DOHH2 (cell line): ENCODE results near the gene NDRG2.

Source experiments
- H3F3A ChIP-seq: fragments of 200-600 bp; sonication (generic), shearing (Covaris generic); 2 replicates; pipeline ENCODE4 v1.6.0; 2016; ENCODE audit warnings: antibody characterized with exemption, mild to moderate bottlenecking; ENCODE audit not compliant: control insufficient read depth, insufficient read depth
- H3K27ac ChIP-seq: fragments of 200-600 bp; sonication (generic); 2 replicates; pipeline ENCODE4 v1.5.1; 2014; ENCODE audit warnings: low read depth, mild to moderate bottlenecking, low read length, moderate library complexity
- H3K27me3 ChIP-seq: fragments of 200-600 bp; sonication (generic); 2 replicates; pipeline ENCODE4 v1.6.1; 2014; ENCODE audit warnings: mild to moderate bottlenecking, low read length, mixed read lengths; ENCODE audit not compliant: control insufficient read depth
- H3K36me3 ChIP-seq: fragments of 200-600 bp; sonication (generic); 2 replicates; pipeline ENCODE4 v1.6.1; 2014; ENCODE audit warnings: mild to moderate bottlenecking, low read length, moderate library complexity, mixed read lengths; ENCODE audit not compliant: control insufficient read depth
- H3K4me1 ChIP-seq: fragments of 200-600 bp; sonication (generic); 2 replicates; pipeline ENCODE4 v1.6.1; 2014; ENCODE audit warnings: mild to moderate bottlenecking, low read length, mixed read lengths; ENCODE audit not compliant: control insufficient read depth
- H3K4me2 ChIP-seq: fragments of 200-600 bp; sonication (generic); 2 replicates; pipeline ENCODE4 v1.6.0; 2014; ENCODE audit warnings: mild to moderate bottlenecking, low read length, moderate library complexity
- H3K4me3 ChIP-seq: fragments of 200-600 bp; sonication (generic); 2 replicates; pipeline ENCODE4 v1.5.1; 2014; ENCODE audit warnings: mild to moderate bottlenecking, low read length, mixed read lengths
- H3K79me2 ChIP-seq: fragments of 200-600 bp; sonication (generic); 2 replicates; pipeline ENCODE4 v1.6.1; 2014; ENCODE audit warnings: mild to moderate bottlenecking, low read length, mixed read lengths; ENCODE audit not compliant: control insufficient read depth
- H3K9me2 ChIP-seq: fragments of 200-600 bp; sonication (generic); replicated peaks from 2 replicates; pipeline ENCODE4 v1.6.1; 2014; ENCODE audit warnings: mild to moderate bottlenecking, low read length, mixed read lengths; ENCODE audit not compliant: control insufficient read depth
- H3K9me3 ChIP-seq: fragments of 200-600 bp; sonication (generic); 2 replicates; pipeline ENCODE4 v1.6.1; 2014; ENCODE audit warnings: antibody characterized with exemption, low read length, mixed read lengths; ENCODE audit not compliant: control insufficient read depth, insufficient read depth
- H4K20me1 ChIP-seq: fragments of 200-600 bp; sonication (generic); 2 replicates; pipeline ENCODE4 v1.6.0; 2014; ENCODE audit warnings: low read depth, mild to moderate bottlenecking, antibody characterized with exemption, low read length, moderate library complexity; ENCODE audit not compliant: control insufficient read depth, insufficient read depth
- CTCF ChIP-seq: fragments of 200-600 bp; sonication (generic); IDR thresholded peaks from one replicate; pipeline ENCODE4 v1.5.1; 2014; ENCODE audit warnings: antibody characterized with exemption, mild to moderate bottlenecking, low read depth, low read length; ENCODE audit not compliant: poor library complexity, severe bottlenecking
- EZH2phosphoT487 ChIP-seq: fragments of 200-600 bp; sonication (generic); IDR thresholded peaks from 2 replicates; pipeline ENCODE4 v1.6.1; 2017; ENCODE audit warnings: borderline replicate concordance, mild to moderate bottlenecking, antibody characterized with exemption, low read length, moderate library complexity, mixed read lengths

Gene NDRG2

DNA sequence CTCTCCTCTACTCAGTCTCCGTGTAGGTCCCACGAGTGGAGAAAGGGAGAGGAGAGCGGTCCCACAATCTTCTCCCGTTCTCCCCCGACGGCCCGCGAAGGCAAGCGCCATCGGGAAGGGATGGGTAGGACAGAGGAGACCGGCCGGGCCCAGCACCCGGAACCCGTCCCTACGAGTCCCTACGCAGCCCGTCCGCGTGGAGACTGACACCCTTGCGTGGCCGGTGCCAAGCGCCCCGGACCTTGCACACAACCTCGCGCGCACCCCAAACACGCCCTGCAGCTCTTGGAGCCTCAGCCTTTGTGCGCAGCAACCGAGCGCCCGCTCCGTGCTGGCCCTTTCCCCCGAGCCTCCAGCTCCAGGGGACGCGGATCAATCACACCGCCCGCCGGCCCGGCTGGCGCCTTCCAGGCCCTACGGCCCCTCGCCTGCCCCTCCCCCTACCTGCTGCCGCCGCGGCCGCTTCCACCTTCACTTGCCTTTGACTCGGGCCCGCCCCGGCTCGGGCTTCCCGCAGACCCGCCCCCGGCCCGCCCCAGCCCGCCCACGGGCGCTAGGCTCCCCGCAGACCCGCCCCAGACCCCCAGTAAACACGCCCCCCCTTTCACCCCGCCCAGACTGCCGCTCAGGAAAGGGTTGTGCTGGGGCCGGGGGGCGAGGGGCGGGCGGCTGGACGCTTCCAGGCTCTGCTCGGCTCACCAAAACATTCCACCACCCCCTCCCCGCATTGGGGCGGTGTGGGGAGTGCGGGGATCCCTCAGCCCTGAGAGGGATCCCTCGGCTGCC is at the start of gene NDRG2:
Gene NDRG2, minus strand, starts transcription at position 477 of the 786 bp plus-strand sequence. CDS start 1,746 bp downstream, outside the sequence.
- Histone ChIP-seq H3F3A (no peaks in the 10 kb centered on the region), H4K20me1 (no peaks in the 10 kb centered on the region), H3K4me2 (peak within 1 kb of the TSS; percentile 24; the same call in 1 of the 2 replicates), H3K4me3 (no peak within 1 kb of the TSS), H3K27me3 (peaks cover 45% of the 10 kb centered on the region), H3K27ac (no peak within 1 kb of the TSS), H3K4me1 (no peaks in the 10 kb centered on the region), H3K9me2 (no peaks in the 10 kb centered on the region), H3K79me2 (no peaks in the 10 kb centered on the region), H3K9me3 (no peaks in the 10 kb centered on the region), H3K36me3 (no peaks in the 10 kb centered on the region)
- TF ChIP-seq CTCF (no peak), EZH2phosphoT487 (no peak)

GRCh38 chr14:21073921-21074320 is 49.1 kb upstream of the NDRG2 start:
- TF ChIP-seq CTCF: no peak
- TF ChIP-seq EZH2phosphoT487: no peak
- Histone ChIP-seq H3F3A (peaks cover 6% of the 10 kb centered on the region; the same call in 1 of the 2 replicates), H3K9me2 (no peaks in the 10 kb centered on the region), H3K36me3 (no peaks in the 10 kb centered on the region), H3K27me3 (peaks cover 23% of the 10 kb centered on the region), H3K27ac (no peak overlapping the region), H3K4me1 (peaks cover 34% of the 10 kb centered on the region), H3K4me3 (no peak overlapping the region), H4K20me1 (no peaks in the 10 kb centered on the region), H3K4me2 (no peak overlapping the region), H3K79me2 (no peaks in the 10 kb centered on the region), H3K9me3 (no peaks in the 10 kb centered on the region)

DNA sequence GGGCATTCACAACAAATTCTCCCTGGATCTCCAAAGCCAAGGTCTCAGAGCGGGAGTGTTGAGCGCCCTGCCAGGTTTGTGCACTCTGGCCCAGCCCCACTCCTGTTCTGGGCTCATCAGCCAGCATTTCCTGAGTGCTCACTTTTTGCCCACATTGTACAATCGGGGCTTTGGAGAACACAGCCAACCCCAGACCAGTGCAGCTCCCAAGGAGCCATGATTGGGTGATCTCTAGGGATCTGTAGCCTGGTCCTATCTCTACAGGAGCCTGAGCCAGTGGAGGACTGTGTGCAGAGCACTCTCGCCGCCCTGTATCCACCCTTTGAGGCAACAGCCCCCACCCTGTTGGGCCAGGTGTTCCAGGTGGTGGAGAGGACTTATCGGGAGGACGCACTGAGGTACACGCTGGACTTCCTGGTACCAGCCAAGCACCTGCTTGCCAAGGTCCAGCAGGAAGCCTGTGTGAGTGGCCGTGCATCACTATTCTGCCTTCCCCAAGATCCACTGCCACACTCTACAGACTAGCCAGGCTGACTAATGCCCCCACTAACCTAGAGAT is 48.0 kb upstream of the NDRG2 start:
- no peaks in the 10 kb centered on the region for H3K9me3 ChIP-seq
- no peaks in the 10 kb centered on the region for H4K20me1 ChIP-seq
- H3K9me2 ChIP-seq: no peaks in the 10 kb centered on the region
- no peak overlapping the region for H3K4me2 ChIP-seq
- peaks cover 42% of the 10 kb centered on the region for H3K4me1 ChIP-seq
- no peaks in the 10 kb centered on the region for H3K79me2 ChIP-seq
- H3F3A ChIP-seq: peaks cover 6% of the 10 kb centered on the region; the same call in 1 of the 2 replicates
- H3K36me3 ChIP-seq: no peaks in the 10 kb centered on the region
- TF ChIP-seq CTCF (no peak), EZH2phosphoT487 (no peak)
- no peak overlapping the region for H3K4me3 ChIP-seq
- peaks cover 32% of the 10 kb centered on the region for H3K27me3 ChIP-seq
- H3K27ac ChIP-seq: no peak overlapping the region
